22Rv1 (cell line): ENCODE results near the gene OR12D1.
"Not testable (repeated sequence)": the region's sequence is repeated elsewhere in the genome, so short reads cannot be mapped to it uniquely, and the experiment has no call there.

Source experiments
- H3K27ac ChIP-seq: fragments of 450-650 bp; 2 replicates; pipeline ENCODE4 v1.5.1; 2017
- CTCF ChIP-seq: fragments of 450-650 bp; IDR thresholded peaks from 2 replicates; pipeline ENCODE4 v1.5.1; 2017; ENCODE audit warnings: mild to moderate bottlenecking
- ZFX ChIP-seq: fragments of 450-650 bp; IDR thresholded peaks from 2 replicates; pipeline ENCODE4 v1.6.1; 2017; ENCODE audit warnings: antibody characterized with exemption, borderline replicate concordance

OR12D1 gene

GRCh38 chr6:29403801-29404200, 10.9 kb upstream of the OR12D1 start:
- TF ChIP-seq ZFX (no peak), CTCF (no peak)
- H3K27ac ChIP-seq, result no peak overlapping the region

DNA sequence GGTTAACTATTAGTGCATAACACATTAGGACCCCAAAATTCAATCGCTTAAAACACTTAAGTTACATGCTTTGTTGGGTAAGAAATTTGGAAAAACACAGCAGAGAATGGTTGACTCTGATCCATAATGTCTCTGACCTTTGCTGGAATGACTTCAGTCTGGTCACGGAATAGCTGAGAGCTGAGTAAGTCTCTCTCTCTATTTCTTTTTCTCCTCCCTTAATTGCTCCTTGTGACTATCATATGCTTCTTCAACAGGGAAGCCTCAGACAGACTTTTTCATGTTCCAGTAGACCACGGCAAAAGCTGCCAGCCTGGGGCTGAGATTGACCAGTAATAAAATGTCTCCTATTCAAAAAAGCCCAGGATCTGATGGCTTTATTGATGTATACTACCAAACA, 4.8 kb downstream of the OR12D1 start:
- no peak overlapping the region for H3K27ac ChIP-seq
- TF ChIP-seq ZFX, result no peak
- TF ChIP-seq CTCF, result no peak

GRCh38 chr6:29424168-29424567, 9.4 kb downstream of the OR12D1 start:
- H3K27ac ChIP-seq, result no peak overlapping the region
- TF ChIP-seq CTCF (no peak), ZFX (no peak)

- no peak overlapping the region for H3K27ac ChIP-seq
- TF ChIP-seq CTCF, result no peak
- no peak for TF ChIP-seq ZFX
Measured at GRCh38 chr6:29424575-29424974, 9.8 kb downstream of the OR12D1 start.

- TF ChIP-seq ZFX (no peak), CTCF (no peak)
- H3K27ac ChIP-seq, result no peak overlapping the region
Measured at GRCh38 chr6:29425075-29425474, 10.3 kb downstream of the OR12D1 start.

DNA sequence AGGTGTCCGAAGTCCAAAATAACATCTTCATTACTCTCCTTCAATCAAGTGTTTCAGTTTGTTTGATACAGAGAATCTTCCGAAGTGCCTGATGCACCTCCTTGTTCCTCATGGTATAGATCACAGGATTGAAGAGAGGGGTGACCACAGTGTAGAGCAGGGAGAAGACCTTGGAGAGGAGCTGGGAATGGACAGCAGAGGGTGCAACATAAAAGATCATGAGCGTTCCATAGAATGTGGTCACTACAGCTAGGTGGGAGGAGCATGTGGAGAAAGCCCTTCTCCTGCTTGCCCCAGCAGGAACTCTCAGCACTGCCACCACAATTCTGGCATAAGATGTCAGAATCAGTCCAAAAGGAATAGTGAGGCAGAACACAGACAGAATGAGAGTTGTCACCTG, 11.9 kb downstream of the OR12D1 start:
- TF ChIP-seq ZFX (no peak), CTCF (no peak)
- H3K27ac ChIP-seq, result no peak overlapping the region

- peak; percentile 29 for TF ChIP-seq CTCF
- not testable (repeated sequence) for H3K27ac ChIP-seq
Measured at GRCh38 chr6:29436730-29437129, 22.0 kb downstream of the OR12D1 start.
